SK-N-MC (cell line): ENCODE results near the gene LMNA.

Source experiments
- EZH2 ChIP-seq: fragments of 200-600 bp; sonication (generic); IDR thresholded peaks from one replicate; pipeline ENCODE4 v1.6.1; 2017; ENCODE audit warnings: antibody characterized with exemption
- FOXP2 ChIP-seq: optimal IDR thresholded peaks from 2 replicates; pipeline ENCODE3; 2011; ENCODE audit warnings: mild to moderate bottlenecking, moderate library complexity; ENCODE audit not compliant: insufficient read depth; ENCODE audit errors: extremely low read length, control extremely low read depth
- POLR2AphosphoS5 ChIP-seq: IDR thresholded peaks from 2 replicates; pipeline ENCODE4 v1.6.1; 2012; ENCODE audit warnings: mild to moderate bottlenecking, low read depth, low read length, borderline replicate concordance

- no peak for TF ChIP-seq EZH2
- TF ChIP-seq POLR2AphosphoS5 = peak; percentile 78
- no peak for TF ChIP-seq FOXP2
These were observed 32.0 kb upstream of the LMNA start, which contains the start of gene MEX3A for GRCh38 chr1:156082309-156083091.
